Measurements from ENCODE around the gene EGLN2. TPM values are rescaled to one million over a fixed set of nuclear protein-coding genes. Genes with fewer than 3 reads are reported as not detected.
"Not testable (repeated sequence)": the region's sequence is repeated elsewhere in the genome, so short reads cannot be mapped to it uniquely, and the experiment has no call there.

EGLN2 gene
- total RNA-seq, 2 donors from 2014 or later: 50.8 to 51.4 TPM

DNA sequence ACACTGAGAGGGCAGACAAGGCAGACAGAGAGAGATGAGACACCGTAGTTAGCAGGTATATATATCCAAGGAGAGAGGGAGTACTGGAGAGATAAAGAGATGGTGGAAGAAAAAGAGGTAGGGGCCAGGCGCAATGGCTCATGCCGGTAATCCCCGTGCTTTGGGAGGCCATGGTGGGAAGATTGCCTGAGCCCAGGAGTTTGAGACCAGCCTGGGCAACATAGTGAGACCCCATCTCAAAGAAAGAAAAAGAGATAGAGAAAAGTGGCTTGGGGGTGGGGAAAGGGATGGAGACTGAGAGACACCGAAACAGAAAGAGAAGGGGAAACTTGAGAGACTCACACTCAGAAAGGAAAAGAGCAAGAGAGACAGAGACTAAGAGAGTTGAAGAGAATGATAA, 18.4 kb upstream of the EGLN2 start:
- Histone ChIP-seq H3K27me3 (no peaks in the 10 kb centered on the region), H3K27ac (no peak overlapping the region), H3K4me3 (no peak overlapping the region), H3K4me1 (peaks cover 16% of the 10 kb centered on the region), H3K9me3 (no peaks in the 10 kb centered on the region), H3K36me3 (replicated peaks in 1 of 2; ENCODE audit: insufficient read depth in 1 of 2, low read depth in 2 of 2) (no peaks in the 10 kb centered on the region)
- no peak for TF ChIP-seq POLR2A (IDR thresholded peaks at IDR 0.05)
- no peak for TF ChIP-seq CTCF (IDR thresholded peaks at IDR 0.05)
- intact Hi-C loops (cut with DNase I): no loop called here
- 91 to 94% methylated on average over 5 of the region's 5 CpGs for WGBS, 2 donors
- DNase-seq (no peak), ATAC-seq (no peak)

- no peaks in the 10 kb centered on the region for H3K36me3 ChIP-seq (replicated peaks in 1 of 2; ENCODE audit: insufficient read depth in 1 of 2, low read depth in 2 of 2)
- no peaks in the 10 kb centered on the region for H3K27me3 ChIP-seq
- no peak overlapping the region for H3K27ac ChIP-seq
- H3K9me3 ChIP-seq: no peaks in the 10 kb centered on the region
- H3K4me1 ChIP-seq: peaks cover 16% of the 10 kb centered on the region
- H3K4me3 ChIP-seq: no peak overlapping the region
- DNase-seq (no peak), ATAC-seq (no peak)
- TF ChIP-seq CTCF (IDR thresholded peaks at IDR 0.05): no peak
- 94 to 97% methylated on average over 7 of the region's 7 CpGs for WGBS, 2 donors
- intact Hi-C loops (cut with DNase I): no loop called here
These were observed 17.9 kb upstream of the EGLN2 start for GRCh38 chr19:40781140-40781539.

DNA sequence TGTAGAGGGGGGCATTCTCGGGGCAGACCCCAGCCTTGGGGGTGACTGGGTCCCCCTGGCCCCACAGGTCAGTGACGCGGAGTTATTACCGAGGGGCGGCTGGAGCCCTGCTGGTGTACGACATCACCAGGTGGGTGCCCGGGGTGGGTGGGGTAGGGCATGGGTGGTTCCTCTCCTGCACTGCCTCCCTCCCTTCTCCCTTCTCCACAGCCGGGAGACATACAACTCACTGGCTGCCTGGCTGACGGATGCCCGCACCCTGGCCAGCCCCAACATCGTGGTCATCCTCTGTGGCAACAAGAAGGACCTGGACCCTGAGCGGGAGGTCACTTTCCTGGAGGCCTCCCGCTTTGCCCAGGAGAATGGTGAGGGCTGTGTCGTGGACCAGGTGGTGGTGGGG, 15.3 kb upstream of the EGLN2 start:
- no peak overlapping the region for H3K4me3 ChIP-seq
- no peaks in the 10 kb centered on the region for H3K9me3 ChIP-seq
- peaks cover 6% of the 10 kb centered on the region for H3K4me1 ChIP-seq
- H3K36me3 ChIP-seq (replicated peaks in 1 of 2; ENCODE audit: insufficient read depth in 1 of 2, low read depth in 2 of 2): no peaks in the 10 kb centered on the region
- intact Hi-C loops (cut with DNase I): no loop called here
- no peaks in the 10 kb centered on the region for H3K27me3 ChIP-seq
- no peak overlapping the region for H3K27ac ChIP-seq
- TF ChIP-seq POLR2A (IDR thresholded peaks at IDR 0.05): no peak
- DNase-seq: no peak
- ATAC-seq: no peak
- WGBS, 2 donors: 94 to 96% methylated on average over 9 to 14 of the region's 14 CpGs

GRCh38 chr19:40784146-40784545, 14.8 kb upstream of the EGLN2 start:
- H3K4me1 ChIP-seq; H3K27me3 ChIP-seq; DNase-seq; intact Hi-C loops (cut with DNase I); ATAC-seq; H3K9me3 ChIP-seq; H3K27ac ChIP-seq; H3K36me3 ChIP-seq (replicated peaks in 1 of 2; ENCODE audit: insufficient read depth in 1 of 2, low read depth in 2 of 2); H3K4me3 ChIP-seq: not testable (repeated sequence)
- WGBS, 2 donors: 95 to 100% methylated on average over 2 of the region's 2 CpGs

GRCh38 chr19:40785526-40785925, 13.5 kb upstream of the EGLN2 start:
- H3K36me3 ChIP-seq (replicated peaks in 1 of 2; ENCODE audit: insufficient read depth in 1 of 2, low read depth in 2 of 2): no peaks in the 10 kb centered on the region
- H3K9me3 ChIP-seq: no peaks in the 10 kb centered on the region
- no peaks in the 10 kb centered on the region for H3K27me3 ChIP-seq
- no peak overlapping the region for H3K4me3 ChIP-seq
- no peak overlapping the region for H3K27ac ChIP-seq
- 40 to 60% methylated on average over 1 of the region's 1 CpG for WGBS, 2 donors
- no peak for TF ChIP-seq POLR2A (IDR thresholded peaks at IDR 0.05)
- no peak for TF ChIP-seq CTCF (IDR thresholded peaks at IDR 0.05)
- no peaks in the 10 kb centered on the region for H3K4me1 ChIP-seq
- ATAC-seq (no peak), DNase-seq (no peak)
- intact Hi-C loops (cut with DNase I): no loop called here

All from body of pancreas (tissue), 4 donors.